ENCODE measurements around the gene SELENOM. TPM values are rescaled to one million over a fixed set of nuclear protein-coding genes. Genes with fewer than 3 reads are reported as not detected.
"Not testable (repeated sequence)": the region's sequence is repeated elsewhere in the genome, so short reads cannot be mapped to it uniquely, and the experiment has no call there.

SELENOM gene
- total and polyA plus RNA-seq, 2 donors (not counting 1 experiment from before 2014, with no cell fraction given): 130 to 132 TPM

DNA sequence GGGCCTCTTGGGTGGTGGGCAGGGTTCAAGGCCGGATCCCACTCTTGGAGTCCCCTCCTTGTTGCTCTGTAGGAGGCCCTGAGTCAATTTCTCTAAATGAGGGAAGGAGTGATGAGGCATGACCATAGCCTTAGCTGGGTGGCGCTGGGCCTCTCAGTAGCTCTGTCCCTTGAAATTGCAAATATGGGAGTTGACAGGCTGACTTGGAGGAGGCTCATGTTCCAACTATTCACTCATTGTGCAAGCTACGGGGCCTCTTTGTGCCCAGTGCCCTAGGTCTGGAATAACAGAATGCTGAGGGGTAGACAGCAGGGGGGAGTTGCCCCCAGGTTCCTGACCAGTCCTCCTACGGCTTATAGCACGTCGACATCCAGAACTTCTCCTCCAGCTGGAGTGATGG is 8.0 kb downstream of the SELENOM start:
- Histone ChIP-seq H3K27me3 (ENCODE audit: control insufficient read depth, insufficient read depth, low read length) (no peaks in the 10 kb centered on the region), H2AFZ (ENCODE audit: low read length) (no peak overlapping the region), H3K27ac (ENCODE audit: insufficient read depth, low read length) (peak overlapping the region; percentile 25), H3K4me1 (ENCODE audit: control insufficient read depth, extremely low read depth, insufficient read depth, low read length) (peaks cover 21% of the 10 kb centered on the region), H3K4me3 (replicated peaks in 1 of 4; ENCODE audit: control extremely low read depth in 1 of 4, insufficient read depth in 1 of 4, low read depth in 3 of 4, low read length in 4 of 4) (no peak overlapping the region), H3K36me3 (ENCODE audit: control insufficient read depth, insufficient read depth, low read length) (peaks cover 60% of the 10 kb centered on the region), H3K4me2 (ENCODE audit: extremely low read depth, insufficient read depth, low read length) (no peak overlapping the region), H3K79me2 (ENCODE audit: control insufficient read depth, insufficient read depth, low read length) (peaks cover 7% of the 10 kb centered on the region), H3K9ac (ENCODE audit: insufficient read depth, low read length) (no peak overlapping the region), H4K20me1 (ENCODE audit: control insufficient read depth, extremely low read depth, insufficient read depth, low read length) (no peaks in the 10 kb centered on the region), H3K9me3 (ENCODE audit: control insufficient read depth, insufficient read depth, low read depth, low read length) (no peaks in the 10 kb centered on the region)
- TF ChIP-seq, protein P1, sequence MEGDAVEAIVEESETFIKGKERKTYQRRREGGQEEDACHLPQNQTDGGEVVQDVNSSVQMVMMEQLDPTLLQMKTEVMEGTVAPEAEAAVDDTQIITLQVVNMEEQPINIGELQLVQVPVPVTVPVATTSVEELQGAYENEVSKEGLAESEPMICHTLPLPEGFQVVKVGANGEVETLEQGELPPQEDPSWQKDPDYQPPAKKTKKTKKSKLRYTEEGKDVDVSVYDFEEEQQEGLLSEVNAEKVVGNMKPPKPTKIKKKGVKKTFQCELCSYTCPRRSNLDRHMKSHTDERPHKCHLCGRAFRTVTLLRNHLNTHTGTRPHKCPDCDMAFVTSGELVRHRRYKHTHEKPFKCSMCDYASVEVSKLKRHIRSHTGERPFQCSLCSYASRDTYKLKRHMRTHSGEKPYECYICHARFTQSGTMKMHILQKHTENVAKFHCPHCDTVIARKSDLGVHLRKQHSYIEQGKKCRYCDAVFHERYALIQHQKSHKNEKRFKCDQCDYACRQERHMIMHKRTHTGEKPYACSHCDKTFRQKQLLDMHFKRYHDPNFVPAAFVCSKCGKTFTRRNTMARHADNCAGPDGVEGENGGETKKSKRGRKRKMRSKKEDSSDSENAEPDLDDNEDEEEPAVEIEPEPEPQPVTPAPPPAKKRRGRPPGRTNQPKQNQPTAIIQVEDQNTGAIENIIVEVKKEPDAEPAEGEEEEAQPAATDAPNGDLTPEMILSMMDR (conservative IDR thresholded peaks at IDR 0.05 in 1 of 2, IDR thresholded peaks at IDR 0.05 in 1 of 2; ENCODE audit: low read depth in 1 of 2, low read length in 2 of 2): no peak
- no peak for TF ChIP-seq EZH2 (IDR thresholded peaks at IDR 0.05; ENCODE audit: low read length, missing control alignments)
- peak in 1 of 2 donors; percentile 48 for DNase-seq (ENCODE audit: low read depth in 2 of 2)

DNA sequence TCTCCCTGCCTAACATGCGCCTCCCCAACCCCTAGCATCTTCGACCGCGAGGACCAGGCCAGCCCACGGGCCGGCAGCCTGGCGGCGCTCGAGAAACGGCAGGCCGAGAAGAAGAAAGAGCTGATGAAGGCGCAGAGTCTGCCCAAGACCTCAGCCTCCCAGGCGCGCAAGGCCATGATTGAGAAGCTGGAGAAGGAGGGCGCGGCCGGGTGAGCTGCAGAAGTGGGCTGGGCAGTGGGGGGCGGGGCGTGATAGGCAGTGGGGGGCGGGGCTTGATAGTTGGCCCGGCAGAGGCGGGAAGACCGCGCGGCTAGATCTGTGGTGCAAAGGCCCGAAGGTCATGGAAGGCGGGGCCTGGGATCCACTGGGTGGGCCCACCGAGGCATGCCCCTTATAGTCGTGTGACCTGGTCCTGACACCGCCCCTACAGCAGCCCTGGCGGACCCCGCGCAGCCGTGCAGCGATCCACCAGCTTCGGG is 8.7 kb downstream of the SELENOM start:
- peaks cover 3% of the 10 kb centered on the region for H3K79me2 ChIP-seq (ENCODE audit: control insufficient read depth, insufficient read depth, low read length)
- no peak overlapping the region for H3K4me3 ChIP-seq (replicated peaks in 1 of 4; ENCODE audit: control extremely low read depth in 1 of 4, insufficient read depth in 1 of 4, low read depth in 3 of 4, low read length in 4 of 4)
- H2AFZ ChIP-seq (ENCODE audit: low read length): no peak overlapping the region
- no peaks in the 10 kb centered on the region for H4K20me1 ChIP-seq (ENCODE audit: control insufficient read depth, extremely low read depth, insufficient read depth, low read length)
- peaks cover 58% of the 10 kb centered on the region for H3K36me3 ChIP-seq (ENCODE audit: control insufficient read depth, insufficient read depth, low read length)
- H3K9ac ChIP-seq (ENCODE audit: insufficient read depth, low read length): no peak overlapping the region
- no peak overlapping the region for H3K4me2 ChIP-seq (ENCODE audit: extremely low read depth, insufficient read depth, low read length)
- peak overlapping the region; percentile 25 for H3K27ac ChIP-seq (ENCODE audit: insufficient read depth, low read length)
- H3K9me3 ChIP-seq (ENCODE audit: control insufficient read depth, insufficient read depth, low read depth, low read length): no peaks in the 10 kb centered on the region
- no peak for DNase-seq (ENCODE audit: low read depth in 2 of 2)
- no peaks in the 10 kb centered on the region for H3K27me3 ChIP-seq (ENCODE audit: control insufficient read depth, insufficient read depth, low read length)
- peaks cover 20% of the 10 kb centered on the region for H3K4me1 ChIP-seq (ENCODE audit: control insufficient read depth, extremely low read depth, insufficient read depth, low read length)
- TF ChIP-seq, protein P1 (conservative IDR thresholded peaks at IDR 0.05 in 1 of 2, IDR thresholded peaks at IDR 0.05 in 1 of 2; ENCODE audit: low read depth in 1 of 2, low read length in 2 of 2): no peak
- TF ChIP-seq EZH2 (IDR thresholded peaks at IDR 0.05; ENCODE audit: low read length, missing control alignments): no peak

DNA sequence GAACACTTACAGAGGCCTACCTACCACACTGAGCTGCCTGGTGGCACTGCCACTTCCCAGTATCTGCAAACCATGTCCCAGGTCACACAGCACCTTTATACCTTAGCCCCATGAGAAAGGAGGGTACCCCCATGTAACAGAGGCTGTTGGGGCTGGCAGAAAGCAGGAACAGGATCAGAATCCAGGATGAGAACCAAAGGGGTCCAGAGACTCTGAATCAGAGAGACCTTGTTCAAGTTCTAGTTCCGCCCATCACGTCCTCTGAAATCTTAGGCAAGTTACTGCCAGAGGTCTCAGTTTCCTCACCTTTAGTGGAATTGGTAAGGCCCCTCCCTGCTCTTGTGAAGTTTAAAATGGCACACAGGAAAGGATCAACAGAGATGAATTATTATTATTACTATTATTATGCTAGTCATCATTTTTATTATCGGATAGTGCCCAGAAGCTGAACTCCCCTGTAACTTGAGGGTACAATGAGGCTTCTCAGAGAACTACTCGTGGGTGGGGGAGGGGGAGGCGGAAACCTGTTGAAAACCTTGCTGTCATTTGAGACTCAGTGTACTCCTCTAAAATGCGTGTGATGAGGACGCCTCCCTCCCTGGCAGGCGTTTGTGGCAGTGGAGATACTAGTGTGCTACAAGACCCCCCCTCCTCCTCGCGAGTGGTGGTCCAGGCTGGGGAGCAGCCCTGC is 9.3 kb downstream of the SELENOM start:
- DNase-seq (ENCODE audit: low read depth in 2 of 2): no peak
- Histone ChIP-seq H3K36me3 (ENCODE audit: control insufficient read depth, insufficient read depth, low read length) (peaks cover 60% of the 10 kb centered on the region), H4K20me1 (ENCODE audit: control insufficient read depth, extremely low read depth, insufficient read depth, low read length) (no peaks in the 10 kb centered on the region), H3K4me3 (replicated peaks in 1 of 4; ENCODE audit: control extremely low read depth in 1 of 4, insufficient read depth in 1 of 4, low read depth in 3 of 4, low read length in 4 of 4) (no peak overlapping the region), H3K9ac (ENCODE audit: insufficient read depth, low read length) (no peak overlapping the region), H3K27ac (ENCODE audit: insufficient read depth, low read length) (no peak overlapping the region), H3K4me2 (ENCODE audit: extremely low read depth, insufficient read depth, low read length) (no peak overlapping the region), H3K4me1 (ENCODE audit: control insufficient read depth, extremely low read depth, insufficient read depth, low read length) (peaks cover 14% of the 10 kb centered on the region), H3K9me3 (ENCODE audit: control insufficient read depth, insufficient read depth, low read depth, low read length) (no peaks in the 10 kb centered on the region), H3K27me3 (ENCODE audit: control insufficient read depth, insufficient read depth, low read length) (no peaks in the 10 kb centered on the region), H3K79me2 (ENCODE audit: control insufficient read depth, insufficient read depth, low read length) (no peaks in the 10 kb centered on the region), H2AFZ (ENCODE audit: low read length) (no peak overlapping the region)
- TF ChIP-seq, protein P1 (conservative IDR thresholded peaks at IDR 0.05 in 1 of 2, IDR thresholded peaks at IDR 0.05 in 1 of 2; ENCODE audit: low read depth in 1 of 2, low read length in 2 of 2): no peak
- TF ChIP-seq EZH2 (IDR thresholded peaks at IDR 0.05; ENCODE audit: low read length, missing control alignments): no peak

DNA sequence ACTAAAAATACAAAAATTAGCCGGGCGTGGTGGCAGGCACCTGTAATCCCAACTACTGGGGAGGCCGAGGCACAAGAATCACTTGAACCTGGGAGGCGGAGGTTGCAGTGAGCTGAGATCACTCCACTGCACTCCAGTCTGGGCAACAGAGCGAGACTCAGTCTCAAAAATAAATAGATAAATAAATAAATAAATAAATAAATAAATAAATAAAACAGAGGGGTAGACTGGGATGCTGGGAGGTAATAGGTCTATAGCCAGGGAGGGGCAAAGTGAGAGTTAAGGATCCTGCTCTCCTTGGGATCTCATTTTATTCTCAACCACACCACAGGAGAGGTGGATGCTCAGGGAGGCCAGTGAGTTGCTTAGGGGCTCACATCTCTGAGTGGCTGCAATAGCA is 9.8 kb downstream of the SELENOM start:
- not testable (repeated sequence) for H3K27ac ChIP-seq (ENCODE audit: insufficient read depth, low read length); H3K4me2 ChIP-seq (ENCODE audit: extremely low read depth, insufficient read depth, low read length); H3K27me3 ChIP-seq (ENCODE audit: control insufficient read depth, insufficient read depth, low read length); H2AFZ ChIP-seq (ENCODE audit: low read length); H3K4me3 ChIP-seq (replicated peaks in 1 of 4; ENCODE audit: control extremely low read depth in 1 of 4, insufficient read depth in 1 of 4, low read depth in 3 of 4, low read length in 4 of 4); H3K9me3 ChIP-seq (ENCODE audit: control insufficient read depth, insufficient read depth, low read depth, low read length); H3K9ac ChIP-seq (ENCODE audit: insufficient read depth, low read length); H4K20me1 ChIP-seq (ENCODE audit: control insufficient read depth, extremely low read depth, insufficient read depth, low read length); H3K79me2 ChIP-seq (ENCODE audit: control insufficient read depth, insufficient read depth, low read length); DNase-seq (ENCODE audit: low read depth in 2 of 2)
- Histone ChIP-seq H3K36me3 (ENCODE audit: control insufficient read depth, insufficient read depth, low read length) (peaks cover 65% of the 10 kb centered on the region), H3K4me1 (ENCODE audit: control insufficient read depth, extremely low read depth, insufficient read depth, low read length) (peaks cover 10% of the 10 kb centered on the region)
